Peyer's patch (tissue), 4 donors: Measurements from ENCODE around the gene ZMYND10. TPM values are rescaled to one million over a fixed set of nuclear protein-coding genes. Genes with fewer than 3 reads are reported as not detected.

Experiments
- DNase-seq, 3 donors: peaks; one replicate each; pipeline ENCODE4 v3.0.0-alpha.2; 2017 to 2019
- H3K27ac ChIP-seq, 4 donors: fragments of 200-600 bp; sonication (generic); one replicate each; pipeline ENCODE4 v1.5.1; 2016 to 2019
- H3K27me3 ChIP-seq, 2 donors: fragments of 200-600 bp; sonication (generic); one replicate each; pipeline ENCODE4 v1.5.1; 2019
- H3K36me3 ChIP-seq, 3 donors: fragments of 200-600 bp; sonication (generic); one replicate each; pipeline ENCODE4 v1.5.1; 2016 to 2019
- H3K4me1 ChIP-seq, 4 donors: fragments of 200-600 bp; sonication (generic); one replicate each; pipeline ENCODE4 v1.5.1; 2016 to 2019
- H3K4me3 ChIP-seq, 4 donors: fragments of 200-600 bp; sonication (generic); 1 replicate in 3 of 4; 2 replicates in 1 of 4; pipeline ENCODE4 v1.5.1; 2016 to 2019; ENCODE audit warnings: mild to moderate bottlenecking in 1 of 4
- H3K9me3 ChIP-seq, 4 donors: fragments of 200-600 bp; sonication (generic); one replicate each; pipeline ENCODE4 v1.5.1; 2016 to 2019; ENCODE audit warnings: mild to moderate bottlenecking in 1 of 4
- CTCF ChIP-seq, 6 experiments: fragments of 450-650 bp in 4 of 6; fragments of 200-600 bp in 2 of 6; sonication (generic) in 1 of 6; IDR thresholded peaks; one replicate each; pipeline ENCODE4 v1.5.1; 2017 to 2019; ENCODE audit warnings: antibody characterized with exemption in 6 of 6, mild to moderate bottlenecking in 3 of 6, moderate library complexity in 1 of 6
- POLR2A ChIP-seq, 2 donors: fragments of 450-650 bp; IDR thresholded peaks; one replicate each; pipeline ENCODE4 v1.5.1; 2017; ENCODE audit warnings: antibody characterized with exemption in 2 of 2, mild to moderate bottlenecking in 2 of 2, moderate library complexity in 2 of 2
- total RNA-seq, 4 donors: library from RNA; depleted of rRNA; stranded (reverse); fragments of >200 nt; gene quantifications; one replicate each; pipeline ENCODE4 v1.1.0, GENCODE V29; 2016

ZMYND10 gene
- total RNA-seq = under 1 TPM in 2 of 4 donors, not detected in 2; 0.27 to 0.38 TPM

GRCh38 chr3:50345586-50346234 lies at the start of gene ZMYND10:
ZMYND10 (minus strand) TSS chr3:50345732; CDS start chr3:50345579, 153 bp downstream.
- H3K36me3 ChIP-seq = peaks cover 0 to 16% (median 0%) of the 10 kb centered on the region in 3 donors
- peak within 1 kb of the TSS in 1 of 4 donors; percentile 33 for H3K27ac ChIP-seq
- peaks cover 4 to 41% (median 19%) of the 10 kb centered on the region in 4 donors for H3K4me1 ChIP-seq
- peak within 1 kb of the TSS; percentile 6 to 47 (median 37) for H3K4me3 ChIP-seq
- H3K9me3 ChIP-seq = no peaks in the 10 kb centered on the region
- DNase-seq = peak; percentile 65 to 88 (median 73)
- no peak for TF ChIP-seq POLR2A (IDR thresholded peaks at IDR 0.05)
- no peak for TF ChIP-seq CTCF (IDR thresholded peaks at IDR 0.05)
- H3K27me3 ChIP-seq = no peaks in the 10 kb centered on the region

GRCh38 chr3:50393061-50393460 lies 47.5 kb upstream of the ZMYND10 start:
- Histone ChIP-seq H3K4me1 (peaks cover 0 to 14% (median 4%) of the 10 kb centered on the region in 4 donors), H3K9me3 (no peaks in the 10 kb centered on the region), H3K27me3 (no peaks in the 10 kb centered on the region), H3K4me3 (no peak overlapping the region), H3K27ac (no peak overlapping the region), H3K36me3 (no peaks in the 10 kb centered on the region)
- no peak for TF ChIP-seq POLR2A (IDR thresholded peaks at IDR 0.05)
- TF ChIP-seq CTCF (IDR thresholded peaks at IDR 0.05) = no peak
- no peak for DNase-seq

GRCh38 chr3:50392101-50392715 lies 46.7 kb upstream of the ZMYND10 start:
- Histone ChIP-seq H3K36me3 (no peaks in the 10 kb centered on the region), H3K27me3 (no peaks in the 10 kb centered on the region), H3K9me3 (no peaks in the 10 kb centered on the region), H3K4me1 (peaks cover 0 to 14% (median 4%) of the 10 kb centered on the region in 4 donors), H3K27ac (no peak overlapping the region), H3K4me3 (no peak overlapping the region)
- TF ChIP-seq CTCF (IDR thresholded peaks at IDR 0.05) (no peak), POLR2A (IDR thresholded peaks at IDR 0.05) (no peak)
- DNase-seq = peak in 1 of 3 donors; percentile 54

- Histone ChIP-seq H3K27me3 (no peaks in the 10 kb centered on the region), H3K36me3 (no peaks in the 10 kb centered on the region), H3K4me1 (peaks cover 0 to 14% (median 4%) of the 10 kb centered on the region in 4 donors), H3K4me3 (no peak overlapping the region), H3K27ac (peak overlapping the region in 2 of 4 donors; percentile 51 to 70), H3K9me3 (no peaks in the 10 kb centered on the region)
- TF ChIP-seq CTCF (IDR thresholded peaks at IDR 0.05) = no peak
- TF ChIP-seq POLR2A (IDR thresholded peaks at IDR 0.05) = no peak
- DNase-seq = peak in 2 of 3 donors; percentile 81 to 83
These were observed 45.1 kb upstream of the ZMYND10 start for GRCh38 chr3:50390508-50391224.

- Histone ChIP-seq H3K27me3 (no peaks in the 10 kb centered on the region), H3K36me3 (no peaks in the 10 kb centered on the region), H3K9me3 (no peaks in the 10 kb centered on the region), H3K4me3 (no peak overlapping the region), H3K4me1 (peaks cover 0 to 14% (median 4%) of the 10 kb centered on the region in 4 donors), H3K27ac (no peak overlapping the region)
- no peak for TF ChIP-seq CTCF (IDR thresholded peaks at IDR 0.05)
- no peak for TF ChIP-seq POLR2A (IDR thresholded peaks at IDR 0.05)
- no peak for DNase-seq
These were observed 43.9 kb upstream of the ZMYND10 start for GRCh38 chr3:50389414-50389767.
